ENCODE measurements around the gene TEX264.
"Not testable (repeated sequence)": the region's sequence is repeated elsewhere in the genome, so short reads cannot be mapped to it uniquely, and the experiment has no call there.

Gene TEX264

DNA sequence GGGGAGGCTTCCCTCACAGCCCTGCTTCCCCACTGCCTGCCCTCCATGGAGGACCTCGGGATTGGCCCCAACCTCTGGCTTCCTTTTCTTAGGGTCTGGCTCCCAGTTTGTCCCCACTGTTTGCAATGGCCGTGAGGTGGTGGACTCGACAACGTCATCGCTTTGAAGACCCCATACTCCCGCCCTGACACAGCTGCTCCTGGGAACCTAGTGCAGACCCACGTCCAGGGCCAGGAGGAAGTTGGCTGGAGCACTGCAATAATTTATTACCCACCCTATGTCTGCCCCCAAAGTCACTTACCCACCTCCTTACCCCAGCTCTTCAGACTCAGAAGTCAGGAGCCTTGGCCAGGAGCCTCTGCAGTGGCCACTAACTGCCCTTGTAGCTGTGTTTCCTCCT lies 46.9 kb downstream of the TEX264 start:
- no peak for DNase-seq

DNA sequence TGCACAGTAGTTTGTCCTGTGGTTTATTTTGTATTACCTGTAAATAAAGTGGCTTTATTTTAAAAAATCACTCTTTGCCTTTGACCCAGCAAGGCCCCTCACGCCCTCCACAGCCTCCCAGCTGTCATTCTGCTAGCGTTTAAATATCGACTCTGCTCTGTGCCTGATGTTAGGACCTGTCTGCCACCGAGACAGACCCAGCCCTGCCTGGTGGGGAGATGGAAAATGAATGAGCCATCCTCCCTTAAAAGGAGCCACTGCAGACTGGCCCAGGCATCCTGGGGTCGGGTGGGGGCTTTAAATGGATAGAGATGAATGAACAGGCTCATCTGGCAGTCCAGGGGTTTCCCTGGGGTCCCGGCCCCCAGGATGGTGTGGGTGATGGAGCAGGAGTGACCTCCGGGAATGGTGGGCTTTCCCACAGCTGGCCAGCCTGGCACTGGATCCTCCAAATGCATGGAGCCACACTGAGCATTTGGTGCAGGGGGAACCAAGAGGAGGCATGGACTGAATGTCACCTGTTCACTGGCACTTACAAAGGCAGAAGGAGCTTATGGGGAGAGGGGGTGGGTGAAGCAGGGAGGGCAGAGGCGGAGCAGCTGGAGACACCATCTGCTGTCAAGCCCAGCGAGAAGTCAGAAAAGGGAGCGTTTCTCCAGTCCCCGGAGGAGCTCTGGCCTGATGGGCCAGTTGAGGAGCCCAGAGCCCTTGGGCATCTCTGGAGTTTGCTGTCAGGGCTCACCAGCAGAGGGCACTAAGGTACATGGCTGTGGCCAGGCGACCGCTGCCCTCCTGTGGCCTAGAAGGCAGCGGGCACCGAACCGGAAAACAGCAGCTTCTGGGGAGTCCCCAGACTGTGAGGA lies 47.7 kb downstream of the TEX264 start:
- DNase-seq = peak; percentile 69 to 75

DNA sequence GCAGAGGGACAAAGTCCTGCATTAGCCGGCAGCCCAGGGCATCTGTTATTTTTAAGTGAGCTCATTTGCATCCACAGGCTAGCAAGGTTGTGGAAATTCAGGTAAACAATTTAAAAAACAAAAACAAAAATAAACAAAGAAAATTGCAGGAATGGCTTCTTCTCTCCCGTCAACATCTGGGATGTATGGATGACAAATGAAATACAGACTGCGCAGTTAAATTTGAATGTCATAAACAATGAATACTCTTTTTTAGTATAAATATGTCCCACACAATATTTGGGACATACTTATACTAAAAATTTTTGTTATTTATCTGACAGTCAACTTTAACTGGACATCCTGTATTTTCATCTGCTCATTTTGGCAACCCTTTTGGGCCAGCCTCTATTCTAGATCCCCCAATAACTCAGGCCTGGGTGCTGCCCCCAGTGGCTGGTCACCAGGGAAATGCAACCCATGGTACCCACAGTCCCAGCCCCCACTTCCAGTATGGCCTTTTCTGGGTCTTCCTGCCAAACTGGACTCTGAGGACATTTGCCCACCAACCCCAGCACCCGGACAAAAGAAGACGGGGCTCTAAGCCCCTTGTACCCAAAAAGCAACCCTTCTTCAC lies 48.5 kb downstream of the TEX264 start:
- DNase-seq = no peak

DNA sequence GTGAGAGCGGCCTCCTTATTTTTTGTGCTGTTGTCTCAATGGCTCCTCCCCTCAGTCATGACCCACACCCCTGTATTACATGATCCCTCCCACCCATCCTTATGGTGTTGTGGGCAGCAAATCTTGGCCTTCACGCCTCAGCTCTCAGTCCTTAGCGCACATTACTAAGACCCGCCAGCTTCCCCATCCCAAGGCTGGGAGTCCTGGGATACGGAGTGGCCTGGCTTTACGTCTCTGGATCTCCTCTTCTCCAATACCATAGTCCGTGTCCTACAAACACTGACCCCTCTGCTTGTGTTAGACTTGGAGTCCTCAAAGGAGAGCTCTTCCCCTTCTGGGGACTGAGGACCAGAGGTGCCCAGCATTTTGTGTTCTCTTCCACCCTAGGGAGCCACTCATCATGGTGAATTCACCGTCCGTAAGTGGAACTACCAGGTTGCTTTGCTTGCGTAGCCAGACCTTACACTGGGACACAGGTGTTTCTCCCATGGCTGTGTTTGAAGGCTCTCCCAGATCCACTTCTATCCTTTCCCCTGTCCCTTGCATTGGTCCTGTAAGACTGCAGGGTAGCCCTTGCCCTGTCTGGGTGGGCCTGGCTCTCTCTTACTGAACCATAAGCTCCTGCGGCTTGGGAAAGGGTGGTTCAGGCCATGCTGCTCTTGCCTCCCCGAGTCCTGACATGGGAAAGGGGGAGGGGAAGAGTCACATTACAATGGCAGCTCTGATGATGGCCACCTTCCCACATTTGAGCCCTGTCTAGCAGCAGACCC lies 49.4 kb downstream of the TEX264 start:
- no peak for DNase-seq

DNA sequence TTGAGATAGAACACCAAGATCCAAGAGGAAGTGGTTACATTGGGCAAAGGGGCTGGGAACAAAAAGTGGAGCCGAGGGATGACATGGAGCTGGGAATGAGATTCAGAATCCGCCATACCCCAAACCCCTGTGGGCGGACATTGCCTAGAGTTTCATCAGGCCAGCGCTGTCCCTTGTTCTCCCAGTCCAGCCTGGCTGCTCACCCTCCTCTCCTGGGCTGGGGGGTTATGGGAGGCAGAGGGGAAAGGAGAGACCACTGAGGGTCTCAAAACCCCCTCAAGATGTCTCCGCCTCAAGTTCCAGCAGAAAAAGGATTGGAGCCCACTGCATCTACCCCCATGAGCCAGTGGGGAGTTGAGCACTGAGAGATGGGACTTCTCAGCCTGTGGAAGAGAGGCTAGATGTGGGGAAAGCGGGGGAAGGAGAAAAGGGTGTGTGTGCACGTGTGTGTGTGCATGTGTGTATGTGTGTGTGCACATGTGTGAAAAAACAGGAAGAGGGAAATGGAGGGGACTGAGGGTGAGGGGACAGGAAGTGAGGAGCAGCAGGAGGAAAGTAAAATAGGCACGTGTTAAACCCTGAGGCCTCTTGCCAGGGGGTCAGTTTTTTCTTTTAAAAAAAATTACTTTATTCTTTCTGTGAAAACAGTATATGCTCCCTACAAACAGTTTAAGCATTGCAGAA lies 50.2 kb downstream of the TEX264 start:
- no peak for DNase-seq

DNA sequence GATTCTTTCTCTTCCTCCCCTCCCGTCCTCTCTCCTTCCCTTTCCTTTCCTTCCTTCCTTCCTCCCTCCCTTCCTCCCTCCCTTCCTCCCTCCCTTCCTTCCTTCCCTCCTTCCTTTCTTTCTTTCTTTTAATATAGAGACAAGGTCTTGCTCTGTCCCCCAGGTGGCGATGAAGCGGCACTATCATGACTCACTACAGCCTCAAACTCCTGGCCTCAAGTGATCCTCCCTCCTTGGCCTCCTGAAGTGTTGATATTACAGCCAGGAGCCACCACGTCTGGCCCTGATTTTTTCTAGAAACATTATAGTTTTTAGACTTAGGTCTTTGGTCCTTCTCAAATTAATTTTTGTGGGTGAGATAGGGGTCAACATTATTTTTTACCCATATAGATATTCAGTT lies 51.3 kb downstream of the TEX264 start:
- no peak for DNase-seq

DNA sequence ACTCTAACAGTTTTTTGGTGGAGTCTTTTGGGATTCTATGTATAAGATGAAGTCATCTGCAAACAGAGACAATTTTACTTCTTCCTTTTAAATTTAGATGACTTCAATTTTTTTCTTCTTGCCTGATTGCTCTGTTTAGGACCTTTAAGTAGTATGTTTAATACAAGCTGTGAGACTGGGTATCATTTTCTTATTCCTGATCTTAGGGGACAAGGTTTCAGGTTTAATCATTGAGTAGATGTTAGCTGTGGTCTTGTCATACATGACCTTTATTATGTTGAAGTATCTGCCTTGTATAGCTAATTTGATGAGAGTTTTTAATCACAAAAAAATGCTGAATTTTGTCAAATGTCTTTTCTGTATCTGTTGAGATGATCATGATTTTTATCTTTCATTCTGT lies 56.4 kb downstream of the TEX264 start:
- DNase-seq = no peak

DNA sequence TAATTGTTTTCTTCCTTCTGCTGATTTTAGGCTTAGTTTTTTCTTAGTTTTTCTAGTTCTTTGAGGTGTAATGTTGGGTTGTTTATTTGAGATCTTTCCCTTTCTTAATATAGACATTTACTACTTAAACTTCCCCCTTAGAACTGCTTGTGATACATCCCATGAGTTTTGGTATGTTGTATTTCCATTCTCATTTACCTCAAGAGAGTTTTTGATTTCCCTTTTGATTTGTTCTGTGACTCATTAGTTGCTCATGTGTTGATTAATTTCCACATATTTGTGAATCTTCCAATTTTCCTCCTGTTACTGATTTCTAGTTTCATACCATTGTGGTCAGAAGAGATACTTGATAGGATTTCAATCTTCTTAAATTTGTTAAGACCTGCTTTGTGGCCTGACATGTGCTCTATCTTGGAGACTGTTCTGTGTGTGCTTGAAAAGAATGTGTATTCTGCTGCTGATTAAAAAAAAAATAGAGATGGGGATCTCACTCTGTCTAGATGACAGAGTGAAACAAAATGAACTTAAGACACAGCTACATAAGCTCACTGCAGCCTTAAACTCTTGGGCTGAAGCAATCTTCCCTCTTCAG lies 58.1 kb downstream of the TEX264 start:
- no peak for DNase-seq

DNA sequence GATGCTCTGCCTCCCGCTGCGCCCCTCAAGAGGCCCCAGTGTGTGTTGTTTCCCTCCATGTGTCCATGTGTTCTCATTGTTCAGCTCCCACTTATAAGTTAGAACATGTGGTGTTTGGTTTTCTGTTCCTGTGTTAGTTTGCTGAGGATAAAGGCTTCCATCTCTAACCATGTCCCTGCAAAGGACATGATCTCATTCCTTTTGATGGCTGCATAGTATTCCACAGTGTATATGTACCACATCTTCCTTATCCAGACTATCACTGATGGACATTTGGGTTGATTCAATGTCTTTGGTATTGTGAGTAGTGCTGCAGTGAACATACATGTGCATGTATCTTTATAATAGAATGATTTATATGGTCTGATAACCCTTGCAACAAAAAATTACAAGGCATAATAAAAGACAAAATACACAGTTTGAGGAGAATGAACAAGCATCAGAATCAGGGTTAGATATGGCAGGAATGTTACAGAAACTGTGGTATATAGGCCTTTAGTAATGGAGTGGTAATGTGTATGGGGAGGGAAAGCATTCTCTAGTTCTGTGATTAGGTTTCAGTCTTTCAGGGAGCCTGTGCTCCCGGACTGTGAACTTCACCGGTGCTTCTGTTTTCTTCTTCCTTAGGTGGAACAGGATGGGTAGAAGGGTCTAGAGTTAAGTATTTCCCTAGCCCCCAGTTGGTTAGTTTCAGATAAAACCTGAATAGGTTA lies 63.0 kb downstream of the TEX264 start:
- no peak for DNase-seq

DNA sequence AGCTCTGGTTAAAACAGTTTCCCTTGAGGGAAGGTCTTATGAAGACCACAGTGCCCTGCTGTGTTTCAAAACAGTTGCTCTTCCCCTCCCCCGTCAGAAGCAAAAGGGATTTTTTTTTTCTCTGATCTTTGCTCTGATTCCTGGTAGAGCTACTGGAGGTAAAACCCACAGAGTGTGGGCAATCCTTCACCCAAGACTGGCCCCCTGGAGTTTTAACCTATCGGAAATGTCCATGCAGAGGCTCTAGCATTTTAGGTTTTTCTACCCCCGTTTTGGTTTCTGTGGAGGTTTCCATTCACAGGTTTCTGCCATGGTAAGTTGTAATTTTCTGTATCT lies 63.5 kb downstream of the TEX264 start:
- DNase-seq = no peak

DNA sequence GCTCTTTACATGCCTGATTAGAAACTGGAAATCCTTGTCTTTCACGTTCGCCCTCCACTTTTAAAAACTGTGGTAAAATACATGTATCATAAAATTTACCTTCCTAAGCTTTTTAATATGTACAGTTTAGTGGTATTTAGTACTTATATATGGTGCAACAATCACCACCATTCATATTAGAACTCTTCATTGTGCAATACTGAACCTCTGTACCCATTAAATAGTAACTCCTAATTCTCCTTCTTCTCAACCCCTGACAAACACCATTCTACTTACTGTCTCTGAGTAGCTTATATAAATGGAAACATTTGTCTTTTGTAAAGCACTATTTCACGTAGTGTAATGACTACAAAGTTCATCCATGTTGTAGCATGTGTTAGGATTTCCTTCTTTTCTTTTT lies 64.0 kb downstream of the TEX264 start:
- DNase-seq = no peak

DNA sequence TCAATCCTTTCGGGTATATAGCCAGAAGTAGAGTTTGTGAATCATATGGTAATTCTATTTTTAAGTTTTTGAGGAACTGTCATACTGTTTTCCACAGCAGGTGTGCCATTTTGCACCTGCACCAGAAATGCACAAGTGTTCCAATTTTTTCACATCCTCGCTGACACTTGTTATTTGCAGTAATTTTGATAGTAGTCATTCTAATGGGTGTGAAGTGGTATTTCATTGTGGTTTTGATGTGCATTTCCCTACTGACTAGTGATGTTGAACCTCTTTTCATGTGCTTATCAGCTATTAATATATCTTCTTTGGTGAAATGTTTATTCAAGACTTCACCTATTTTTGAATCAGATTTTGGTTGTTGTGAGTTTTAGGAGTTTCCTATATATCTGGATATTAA lies 64.9 kb downstream of the TEX264 start:
- DNase-seq = no peak

DNA sequence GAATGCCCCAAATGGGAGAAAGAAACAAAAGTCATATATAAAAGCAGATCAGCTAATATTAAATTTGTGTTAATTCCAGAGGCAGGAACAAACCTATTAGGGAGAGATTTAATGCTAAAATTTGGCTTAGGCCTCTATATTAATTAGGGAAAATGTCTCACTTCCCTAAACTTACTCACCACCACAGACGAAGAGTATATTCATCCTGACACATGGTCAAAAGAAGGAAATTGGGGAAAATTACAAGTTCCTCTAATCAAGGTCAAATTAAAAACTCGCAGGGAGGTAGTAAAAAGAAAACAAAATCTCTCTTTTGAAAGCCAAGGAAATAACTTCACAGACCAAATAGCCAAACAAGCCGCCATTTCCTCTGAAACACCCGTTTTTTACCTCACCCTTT lies 68.1 kb downstream of the TEX264 start:
- DNase-seq = no peak

DNA sequence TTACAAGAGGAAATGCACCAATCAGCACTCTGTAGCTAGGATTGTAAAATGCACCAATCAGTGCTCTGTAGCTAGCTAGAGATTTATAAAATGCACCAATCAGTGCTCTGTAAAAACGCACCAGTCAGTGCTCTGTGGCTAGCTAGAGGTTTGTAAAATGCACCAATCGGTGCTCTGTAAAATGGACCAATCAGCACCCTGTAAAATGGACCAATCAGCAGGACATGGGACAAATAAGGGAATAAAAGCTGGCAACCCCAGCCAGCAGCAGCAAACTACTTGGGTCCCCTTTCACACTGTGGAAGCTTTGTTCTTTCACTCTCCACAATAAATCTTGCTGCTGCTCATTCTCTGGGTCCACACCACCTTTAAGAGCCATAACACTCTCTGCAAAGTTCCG lies 71.3 kb downstream of the TEX264 start:
- DNase-seq = not testable (repeated sequence)

DNA sequence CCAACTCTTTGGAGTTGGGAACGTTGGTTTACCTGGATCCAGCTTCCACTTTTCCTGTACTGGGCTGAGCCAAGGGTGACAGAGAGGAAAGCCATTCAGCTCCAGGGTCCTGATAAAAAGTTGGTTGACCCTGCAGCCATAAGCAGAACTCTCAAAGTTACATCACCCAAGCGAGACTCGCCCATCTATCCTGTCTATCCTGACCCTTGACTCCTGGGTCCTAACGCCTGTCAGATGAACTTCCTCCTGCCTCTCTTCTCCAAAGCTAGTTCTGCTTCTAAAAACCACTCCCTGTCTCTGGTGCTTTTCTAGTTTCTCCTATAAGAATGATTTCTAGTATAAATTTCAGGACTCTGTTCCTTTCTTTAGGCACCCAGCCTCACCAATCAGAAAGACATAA lies 71.9 kb downstream of the TEX264 start:
- DNase-seq = not testable (repeated sequence)

DNA sequence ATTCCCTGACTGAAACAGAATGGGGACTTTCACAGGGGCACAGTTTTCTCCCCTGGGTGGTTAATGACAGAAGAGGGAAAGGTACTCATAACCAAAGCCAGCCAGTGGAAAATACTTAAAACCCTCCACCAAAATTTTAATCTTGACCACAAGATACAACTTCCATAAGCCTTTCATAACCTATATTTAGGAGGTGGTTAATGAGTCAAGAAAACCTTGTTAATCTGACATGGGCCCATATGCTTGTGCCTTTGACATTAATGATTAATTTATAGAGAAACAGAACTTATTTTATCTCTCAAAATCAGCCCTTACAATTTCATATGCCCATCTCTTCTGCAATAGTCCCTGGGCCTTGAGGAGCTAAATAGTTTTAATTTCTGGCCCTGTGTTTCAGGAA lies 76.8 kb downstream of the TEX264 start:
- DNase-seq = no peak

DNA sequence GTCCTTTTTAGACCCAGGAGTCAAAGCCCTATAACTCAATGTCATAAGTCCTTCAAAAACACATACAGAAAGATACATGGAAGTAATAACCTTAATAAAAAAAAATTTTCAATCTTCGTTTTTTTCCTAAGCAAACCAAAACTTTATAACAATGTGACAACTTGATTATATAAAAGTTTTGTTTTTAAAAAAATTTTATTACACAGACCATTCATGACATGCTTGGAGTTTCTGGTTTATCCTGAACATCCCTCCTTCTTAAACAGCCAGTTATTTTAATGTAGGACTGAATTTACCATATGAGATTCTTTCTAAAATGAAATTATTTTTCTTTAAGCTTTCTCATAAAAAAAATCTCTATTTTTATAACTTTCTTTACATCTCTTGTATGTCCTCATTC lies 77.3 kb downstream of the TEX264 start:
- no peak for DNase-seq

DNA sequence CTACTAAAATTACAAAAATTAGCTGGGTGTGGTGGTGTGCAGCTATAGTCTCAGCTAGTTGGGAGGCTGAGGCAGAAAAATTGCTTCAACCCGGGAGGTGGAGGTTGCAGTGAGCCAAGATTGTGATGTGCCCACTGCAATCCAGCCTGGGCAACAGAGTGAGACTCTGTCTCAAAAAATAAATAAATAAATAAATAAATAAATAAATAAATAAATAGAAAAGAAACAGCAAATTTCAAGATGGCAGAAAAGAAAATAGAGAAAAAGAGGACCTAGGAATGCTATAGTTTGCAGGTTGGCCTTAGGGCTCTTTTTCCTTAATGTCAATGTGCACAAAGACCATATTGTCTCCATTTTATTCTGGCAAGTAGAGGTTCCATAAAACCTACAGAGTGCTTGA lies 79.8 kb downstream of the TEX264 start:
- DNase-seq = no peak

DNA sequence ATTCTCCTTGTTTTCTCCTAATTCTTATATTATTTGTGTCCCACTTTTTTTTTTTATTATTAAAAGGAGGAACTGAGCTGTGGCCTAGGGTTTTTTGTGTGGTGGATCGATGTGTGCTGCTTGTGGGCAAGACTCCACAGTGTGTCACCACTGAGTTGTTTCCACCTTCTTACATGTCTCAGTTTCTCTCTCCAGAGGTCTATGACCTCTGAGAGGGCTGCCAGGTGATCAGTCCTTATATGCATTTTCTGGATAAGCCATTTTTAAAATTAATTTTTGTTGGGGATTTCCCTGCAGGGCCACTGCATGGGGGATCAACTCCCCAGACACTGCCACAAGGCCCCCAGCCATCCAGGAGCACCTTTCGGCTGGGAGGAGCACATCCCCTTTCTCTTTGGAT lies 80.2 kb downstream of the TEX264 start:
- no peak for DNase-seq

All from SHP77 (cell line).